ENCODE data around the gene RNASEH2B.

The RNASEH2B gene

GRCh38 chr13:50873991-50874390 lies 35.6 kb upstream of the RNASEH2B start:
- no peak for DNase-seq (ENCODE audit: low read depth)
- no peak for TF ChIP-seq CTCF (conservative IDR thresholded peaks at IDR 0.05; ENCODE audit: control insufficient read depth, insufficient read depth, low read depth, low read length)
- no peak overlapping the region for H3K4me3 ChIP-seq (ENCODE audit: control insufficient read depth, low read depth, low read length)

GRCh38 chr13:50882816-50883435 lies 26.7 kb upstream of the RNASEH2B start:
- TF ChIP-seq CTCF (conservative IDR thresholded peaks at IDR 0.05; ENCODE audit: control insufficient read depth, insufficient read depth, low read depth, low read length): no peak
- no peak overlapping the region for H3K4me3 ChIP-seq (ENCODE audit: control insufficient read depth, low read depth, low read length)
- no peak for DNase-seq (ENCODE audit: low read depth)

- TF ChIP-seq CTCF (conservative IDR thresholded peaks at IDR 0.05; ENCODE audit: control insufficient read depth, insufficient read depth, low read depth, low read length): no peak
- no peak overlapping the region for H3K4me3 ChIP-seq (ENCODE audit: control insufficient read depth, low read depth, low read length)
- no peak for DNase-seq (ENCODE audit: low read depth)
Measured at GRCh38 chr13:50883728-50884127, 25.9 kb upstream of the RNASEH2B start.

- no peak for DNase-seq (ENCODE audit: low read depth)
- no peak overlapping the region for H3K4me3 ChIP-seq (ENCODE audit: control insufficient read depth, low read depth, low read length)
- no peak for TF ChIP-seq CTCF (conservative IDR thresholded peaks at IDR 0.05; ENCODE audit: control insufficient read depth, insufficient read depth, low read depth, low read length)
Measured at GRCh38 chr13:50884265-50884664, 25.3 kb upstream of the RNASEH2B start.

- no peak for TF ChIP-seq CTCF (conservative IDR thresholded peaks at IDR 0.05; ENCODE audit: control insufficient read depth, insufficient read depth, low read depth, low read length)
- H3K4me3 ChIP-seq (ENCODE audit: control insufficient read depth, low read depth, low read length): no peak overlapping the region
- DNase-seq (ENCODE audit: low read depth): no peak
Measured at GRCh38 chr13:50887151-50887550, 22.4 kb upstream of the RNASEH2B start.

GRCh38 chr13:50888362-50888761 lies 21.2 kb upstream of the RNASEH2B start:
- H3K4me3 ChIP-seq (ENCODE audit: control insufficient read depth, low read depth, low read length): no peak overlapping the region
- no peak for TF ChIP-seq CTCF (conservative IDR thresholded peaks at IDR 0.05; ENCODE audit: control insufficient read depth, insufficient read depth, low read depth, low read length)
- DNase-seq (ENCODE audit: low read depth): no peak

- H3K4me3 ChIP-seq (ENCODE audit: control insufficient read depth, low read depth, low read length): no peak overlapping the region
- DNase-seq (ENCODE audit: low read depth): no peak
- no peak for TF ChIP-seq CTCF (conservative IDR thresholded peaks at IDR 0.05; ENCODE audit: control insufficient read depth, insufficient read depth, low read depth, low read length)
Measured at GRCh38 chr13:50889317-50889716, 20.3 kb upstream of the RNASEH2B start.
